Lower lobe of right lung (tissue), 2 donors: ENCODE measurements around the gene HSF4. TPM values are rescaled to one million over a fixed set of nuclear protein-coding genes. Genes with fewer than 3 reads are reported as not detected.

Source experiments
- ATAC-seq, 2 donors: fragments of 200-7000 bp; cut with Tn5 transposase; one replicate each; pipeline ENCODE4 v1.9.1; 2020 to 2022; ENCODE audit warnings: mild to moderate bottlenecking in 2 of 2, moderate library complexity in 2 of 2
- DNase-seq: peaks from one replicate; pipeline ENCODE4 v3.0.0-alpha.2; 2020
- H3K27ac ChIP-seq: fragments of 200-600 bp; one replicate; pipeline ENCODE4 v1.8.0; 2022
- H3K27me3 ChIP-seq: fragments of 200-600 bp; one replicate; pipeline ENCODE4 v1.8.0; 2022; ENCODE audit warnings: low read depth
- H3K36me3 ChIP-seq: fragments of 200-600 bp; one replicate; pipeline ENCODE4 v1.8.0; 2022; ENCODE audit warnings: mild to moderate bottlenecking
- H3K4me1 ChIP-seq: fragments of 200-600 bp; one replicate; pipeline ENCODE4 v1.8.0; 2022
- H3K4me3 ChIP-seq: fragments of 200-600 bp; one replicate; pipeline ENCODE4 v1.8.0; 2022; ENCODE audit warnings: mild to moderate bottlenecking
- H3K9me3 ChIP-seq: fragments of 200-600 bp; one replicate; pipeline ENCODE4 v1.8.0; 2022
- intact Hi-C: fragments of 100-400 bp; cut with DNase I; formaldehyde crosslinking; loops from one replicate; pipeline ENCODE4 v1.11.0; 2022
- total RNA-seq: library from RNA; stranded (reverse); fragmentation: NEBNext Ultra II Directional; extraction: Animal tissue kit (Norgen Biotek cat#: 25700); gene quantifications from one replicate; pipeline ENCODE4 v1.2.1, GENCODE V29; 2021
- TF ChIP-seq, protein P1 (sequence below): fragments of 200-600 bp; IDR thresholded peaks from one replicate; pipeline ENCODE4 v1.8.0; 2022; ENCODE audit warnings: antibody characterized with exemption, mild to moderate bottlenecking
- donor health status: DM: no; HTN: yes; CAD: no; lungs with severe emphysema.

The HSF4 gene
- total RNA-seq, 1 donor from 2014 or later = 76.3 TPM

- peaks cover 7% of the 10 kb centered on the region for H3K36me3 ChIP-seq
- H3K4me1 ChIP-seq = peaks cover 66% of the 10 kb centered on the region
- ATAC-seq (no peak), DNase-seq (no peak)
- intact Hi-C loops = no loop called here
- TF ChIP-seq, protein P1, sequence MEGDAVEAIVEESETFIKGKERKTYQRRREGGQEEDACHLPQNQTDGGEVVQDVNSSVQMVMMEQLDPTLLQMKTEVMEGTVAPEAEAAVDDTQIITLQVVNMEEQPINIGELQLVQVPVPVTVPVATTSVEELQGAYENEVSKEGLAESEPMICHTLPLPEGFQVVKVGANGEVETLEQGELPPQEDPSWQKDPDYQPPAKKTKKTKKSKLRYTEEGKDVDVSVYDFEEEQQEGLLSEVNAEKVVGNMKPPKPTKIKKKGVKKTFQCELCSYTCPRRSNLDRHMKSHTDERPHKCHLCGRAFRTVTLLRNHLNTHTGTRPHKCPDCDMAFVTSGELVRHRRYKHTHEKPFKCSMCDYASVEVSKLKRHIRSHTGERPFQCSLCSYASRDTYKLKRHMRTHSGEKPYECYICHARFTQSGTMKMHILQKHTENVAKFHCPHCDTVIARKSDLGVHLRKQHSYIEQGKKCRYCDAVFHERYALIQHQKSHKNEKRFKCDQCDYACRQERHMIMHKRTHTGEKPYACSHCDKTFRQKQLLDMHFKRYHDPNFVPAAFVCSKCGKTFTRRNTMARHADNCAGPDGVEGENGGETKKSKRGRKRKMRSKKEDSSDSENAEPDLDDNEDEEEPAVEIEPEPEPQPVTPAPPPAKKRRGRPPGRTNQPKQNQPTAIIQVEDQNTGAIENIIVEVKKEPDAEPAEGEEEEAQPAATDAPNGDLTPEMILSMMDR = no peak
- no peak overlapping the region for H3K27ac ChIP-seq
- H3K27me3 ChIP-seq = no peaks in the 10 kb centered on the region
- H3K4me3 ChIP-seq = no peak overlapping the region
- no peaks in the 10 kb centered on the region for H3K9me3 ChIP-seq
Observed at GRCh38 chr16:67176662-67177061, 12.1 kb downstream of the HSF4 start.

DNA sequence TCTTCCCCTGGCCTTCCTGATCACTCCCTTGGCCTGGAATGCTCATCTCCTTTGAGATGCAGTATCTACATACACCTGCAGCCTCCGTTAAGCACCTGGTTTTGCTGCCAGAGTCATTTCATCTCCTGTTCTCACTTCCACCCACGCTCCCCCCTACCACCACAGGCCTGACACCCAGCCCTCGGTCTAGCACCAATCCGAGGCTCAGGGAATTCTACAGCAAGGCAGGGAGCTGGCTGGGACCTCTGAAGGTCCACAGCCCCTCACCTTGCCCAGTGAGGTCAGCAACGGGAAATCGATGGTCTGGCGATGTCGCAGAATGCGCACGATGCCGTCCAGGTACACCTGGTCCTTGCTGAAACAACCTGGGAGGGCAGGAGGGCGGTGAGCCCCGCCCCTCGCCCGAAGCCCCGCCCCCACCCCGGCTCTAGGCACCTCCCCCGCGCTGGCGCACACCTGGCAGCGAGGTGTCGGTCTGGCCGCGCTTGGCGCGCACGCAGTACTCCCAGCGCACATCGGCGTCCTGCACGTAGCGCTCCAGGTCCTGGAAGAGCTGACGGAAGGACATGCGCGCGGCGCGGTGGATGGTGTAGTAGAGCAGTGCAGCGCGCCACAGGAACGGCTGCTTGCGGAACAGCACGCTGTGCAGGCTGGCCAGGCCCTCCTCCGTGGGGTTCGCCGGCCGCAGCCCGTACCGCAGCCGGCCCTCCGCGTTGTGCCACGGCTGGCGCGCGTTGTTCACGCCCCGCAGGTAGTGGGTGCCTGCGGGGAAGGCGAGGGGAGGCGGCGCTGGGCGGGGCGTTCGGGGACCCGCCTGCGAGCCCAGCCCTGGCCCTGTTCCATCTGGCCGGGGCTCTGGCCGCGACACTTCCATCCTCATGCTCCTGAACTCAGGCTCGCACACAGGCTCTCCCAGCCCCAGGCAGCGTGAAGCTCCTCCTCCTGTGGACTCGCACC lies 13.5 kb downstream of the HSF4 start:
- Histone ChIP-seq H3K36me3 (peaks cover 7% of the 10 kb centered on the region), H3K9me3 (no peaks in the 10 kb centered on the region), H3K4me1 (peaks cover 71% of the 10 kb centered on the region), H3K27ac (peak overlapping the region; percentile 60), H3K27me3 (no peaks in the 10 kb centered on the region), H3K4me3 (peak overlapping the region; percentile 55)
- DNase-seq = peak; percentile 91
- TF ChIP-seq, protein P1 = peak; percentile 19
- peak; percentile 78 to 81 for ATAC-seq
- intact Hi-C loops = no loop called here

GRCh38 chr16:67179421-67180080 lies 15.0 kb downstream of the HSF4 start:
- H3K4me3 ChIP-seq = no peak overlapping the region
- no peak for ATAC-seq
- no peak overlapping the region for H3K27ac ChIP-seq
- DNase-seq = no peak
- no peaks in the 10 kb centered on the region for H3K27me3 ChIP-seq
- peaks cover 65% of the 10 kb centered on the region for H3K4me1 ChIP-seq
- TF ChIP-seq, protein P1 = no peak
- H3K36me3 ChIP-seq = peaks cover 7% of the 10 kb centered on the region
- H3K9me3 ChIP-seq = no peaks in the 10 kb centered on the region
- intact Hi-C loops = no loop called here

- H3K9me3 ChIP-seq = no peaks in the 10 kb centered on the region
- DNase-seq (no peak), ATAC-seq (no peak)
- intact Hi-C loops = no loop called here
- H3K27ac ChIP-seq = no peak overlapping the region
- H3K4me1 ChIP-seq = peaks cover 65% of the 10 kb centered on the region
- H3K36me3 ChIP-seq = peaks cover 3% of the 10 kb centered on the region
- no peaks in the 10 kb centered on the region for H3K27me3 ChIP-seq
- H3K4me3 ChIP-seq = no peak overlapping the region
- TF ChIP-seq, protein P1 = no peak
Observed at GRCh38 chr16:67180166-67180565, 15.6 kb downstream of the HSF4 start.

DNA sequence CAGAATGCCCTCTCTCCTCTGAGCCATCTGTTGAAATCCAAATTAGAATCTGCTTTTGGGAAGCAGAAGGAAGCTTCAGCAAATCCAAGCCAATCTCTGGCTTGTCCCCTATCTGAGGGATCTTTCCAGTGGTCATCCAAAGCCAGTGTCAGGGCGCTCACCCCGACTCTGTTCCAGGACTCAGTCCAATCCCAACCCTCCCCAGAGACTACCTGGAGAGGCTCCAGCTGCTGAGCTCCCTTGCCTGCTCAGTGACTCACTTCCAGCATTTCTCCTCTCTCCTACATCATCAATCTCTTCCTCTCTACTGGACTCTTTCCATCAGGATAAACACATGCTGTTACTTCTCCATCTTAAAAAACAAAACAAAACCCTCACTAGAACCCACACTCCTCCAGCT lies 16.8 kb downstream of the HSF4 start:
- Histone ChIP-seq H3K36me3 (no peaks in the 10 kb centered on the region), H3K4me1 (peaks cover 70% of the 10 kb centered on the region), H3K9me3 (no peaks in the 10 kb centered on the region), H3K4me3 (no peak overlapping the region), H3K27me3 (no peaks in the 10 kb centered on the region), H3K27ac (no peak overlapping the region)
- TF ChIP-seq, protein P1 = no peak
- DNase-seq (no peak), ATAC-seq (no peak)
- intact Hi-C loops = no loop called here
